ENCODE results near the gene WAC.
A peak's percentile ranks its signal among the peaks of the same experiment; 100 is the strongest.
"Not testable (repeated sequence)": the region's sequence is repeated elsewhere in the genome, so short reads cannot be mapped to it uniquely, and the experiment has no call there.

Gene WAC

GRCh38 chr10:28532337-28533185 lies at the start of gene WAC:
Gene WAC, plus strand, starts transcription at chr10:28533118. Its CDS starts 462 bp downstream, at chr10:28533580.
- peak; percentile 97 for DNase-seq

- DNase-seq: no peak
Observed at GRCh38 chr10:28489206-28489605, 43.7 kb upstream of the WAC start.

- not testable (repeated sequence) for DNase-seq
Observed at GRCh38 chr10:28490256-28490865, 42.6 kb upstream of the WAC start.

- DNase-seq: no peak
Observed at GRCh38 chr10:28492116-28492920, 40.6 kb upstream of the WAC start.

GRCh38 chr10:28494420-28494819 lies 38.5 kb upstream of the WAC start:
- no peak for DNase-seq

GRCh38 chr10:28495084-28495483 lies 37.8 kb upstream of the WAC start:
- no peak for DNase-seq

- no peak for DNase-seq
Observed at GRCh38 chr10:28496017-28496416, 36.9 kb upstream of the WAC start.

- DNase-seq: no peak
Observed at GRCh38 chr10:28496481-28496961, 36.4 kb upstream of the WAC start.

GRCh38 chr10:28497313-28498126 lies 35.4 kb upstream of the WAC start:
- DNase-seq: no peak

GRCh38 chr10:28500203-28500602 lies 32.7 kb upstream of the WAC start:
- DNase-seq: not testable (repeated sequence)

- DNase-seq: no peak
Observed at GRCh38 chr10:28503114-28503513, 29.8 kb upstream of the WAC start.

- no peak for DNase-seq
Observed at GRCh38 chr10:28505359-28505959, 27.5 kb upstream of the WAC start.

- DNase-seq: no peak
Observed at GRCh38 chr10:28508304-28508925, 24.5 kb upstream of the WAC start.

GRCh38 chr10:28509286-28509685 lies 23.6 kb upstream of the WAC start:
- no peak for DNase-seq

- no peak for DNase-seq
Observed at GRCh38 chr10:28514648-28515047, 18.3 kb upstream of the WAC start.

- no peak for DNase-seq
Observed at GRCh38 chr10:28520346-28520745, 12.6 kb upstream of the WAC start.

- DNase-seq: not testable (repeated sequence)
Observed at GRCh38 chr10:28520828-28521227, 12.1 kb upstream of the WAC start.

GRCh38 chr10:28521961-28522360 lies 11.0 kb upstream of the WAC start:
- not testable (repeated sequence) for DNase-seq

GRCh38 chr10:28523725-28524252 lies 9.1 kb upstream of the WAC start:
- no peak for DNase-seq

- no peak for DNase-seq
Observed at GRCh38 chr10:28530751-28531150, 2.2 kb upstream of the WAC start.

- DNase-seq: no peak
Observed at GRCh38 chr10:28533186-28533564, 257 bp downstream of the WAC start.

All from activated CD4-positive, alpha-beta T cell treated with anti-CD3 and anti-CD28 coated beads, Interleukin-2, amount 50 U/mL, for 16 hours (primary cell).